GM10266 (cell line): ENCODE results near the gene UQCC2.

ENCODE experiments used
- DNase-seq: peaks from one replicate; pipeline ENCODE4 v3.0.0; 2012; ENCODE audit errors: extremely low spot score
- TF ChIP-seq, protein P1 (sequence below): IDR thresholded peaks from 2 replicates; pipeline ENCODE4 v1.5.1; 2012; ENCODE audit warnings: mild to moderate bottlenecking, low read depth; ENCODE audit not compliant: control insufficient read depth, insufficient read depth; ENCODE audit errors: missing control alignments

UQCC2 gene

DNA sequence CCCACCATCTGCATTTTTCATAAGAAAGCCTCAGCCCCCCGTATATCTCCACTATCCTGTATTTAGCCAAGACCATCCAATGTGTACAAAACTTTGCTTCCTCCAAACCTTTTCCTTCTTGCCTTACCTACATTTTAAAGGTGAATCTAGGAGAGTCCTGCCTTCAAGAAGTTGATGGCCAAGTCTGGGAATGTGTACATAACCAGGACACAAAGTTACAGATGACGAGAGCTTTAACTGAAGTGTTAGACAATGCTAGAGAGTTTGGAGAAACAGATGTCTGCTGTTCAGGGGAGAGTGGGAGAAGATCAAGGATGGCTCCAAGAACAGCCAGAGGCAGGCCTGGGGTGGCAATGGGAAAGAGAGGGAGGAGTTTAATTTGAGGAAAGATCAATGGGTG is 2.3 kb upstream of the UQCC2 start:
- TF ChIP-seq, protein P1, sequence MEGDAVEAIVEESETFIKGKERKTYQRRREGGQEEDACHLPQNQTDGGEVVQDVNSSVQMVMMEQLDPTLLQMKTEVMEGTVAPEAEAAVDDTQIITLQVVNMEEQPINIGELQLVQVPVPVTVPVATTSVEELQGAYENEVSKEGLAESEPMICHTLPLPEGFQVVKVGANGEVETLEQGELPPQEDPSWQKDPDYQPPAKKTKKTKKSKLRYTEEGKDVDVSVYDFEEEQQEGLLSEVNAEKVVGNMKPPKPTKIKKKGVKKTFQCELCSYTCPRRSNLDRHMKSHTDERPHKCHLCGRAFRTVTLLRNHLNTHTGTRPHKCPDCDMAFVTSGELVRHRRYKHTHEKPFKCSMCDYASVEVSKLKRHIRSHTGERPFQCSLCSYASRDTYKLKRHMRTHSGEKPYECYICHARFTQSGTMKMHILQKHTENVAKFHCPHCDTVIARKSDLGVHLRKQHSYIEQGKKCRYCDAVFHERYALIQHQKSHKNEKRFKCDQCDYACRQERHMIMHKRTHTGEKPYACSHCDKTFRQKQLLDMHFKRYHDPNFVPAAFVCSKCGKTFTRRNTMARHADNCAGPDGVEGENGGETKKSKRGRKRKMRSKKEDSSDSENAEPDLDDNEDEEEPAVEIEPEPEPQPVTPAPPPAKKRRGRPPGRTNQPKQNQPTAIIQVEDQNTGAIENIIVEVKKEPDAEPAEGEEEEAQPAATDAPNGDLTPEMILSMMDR = no peak
- DNase-seq = no peak

DNA sequence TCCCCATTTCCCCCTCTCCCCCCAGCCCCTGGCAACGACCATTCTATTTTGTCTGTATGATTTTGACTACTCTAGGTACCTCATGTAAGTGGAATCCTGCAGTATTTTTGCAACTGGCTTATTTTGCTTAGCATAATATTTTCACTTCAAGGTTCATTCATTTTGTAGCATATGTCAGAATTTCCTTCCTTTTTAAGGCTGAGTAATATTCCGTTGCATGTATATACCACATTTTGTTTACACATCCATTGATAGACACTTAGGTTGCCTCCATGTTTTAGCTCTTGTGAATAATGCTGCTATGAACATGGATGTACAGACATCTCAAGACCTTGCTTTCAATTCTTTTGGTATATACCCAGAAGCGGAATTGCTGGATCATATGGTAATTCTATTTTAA is 1.4 kb upstream of the UQCC2 start:
- TF ChIP-seq, protein P1 = no peak
- no peak for DNase-seq

DNA sequence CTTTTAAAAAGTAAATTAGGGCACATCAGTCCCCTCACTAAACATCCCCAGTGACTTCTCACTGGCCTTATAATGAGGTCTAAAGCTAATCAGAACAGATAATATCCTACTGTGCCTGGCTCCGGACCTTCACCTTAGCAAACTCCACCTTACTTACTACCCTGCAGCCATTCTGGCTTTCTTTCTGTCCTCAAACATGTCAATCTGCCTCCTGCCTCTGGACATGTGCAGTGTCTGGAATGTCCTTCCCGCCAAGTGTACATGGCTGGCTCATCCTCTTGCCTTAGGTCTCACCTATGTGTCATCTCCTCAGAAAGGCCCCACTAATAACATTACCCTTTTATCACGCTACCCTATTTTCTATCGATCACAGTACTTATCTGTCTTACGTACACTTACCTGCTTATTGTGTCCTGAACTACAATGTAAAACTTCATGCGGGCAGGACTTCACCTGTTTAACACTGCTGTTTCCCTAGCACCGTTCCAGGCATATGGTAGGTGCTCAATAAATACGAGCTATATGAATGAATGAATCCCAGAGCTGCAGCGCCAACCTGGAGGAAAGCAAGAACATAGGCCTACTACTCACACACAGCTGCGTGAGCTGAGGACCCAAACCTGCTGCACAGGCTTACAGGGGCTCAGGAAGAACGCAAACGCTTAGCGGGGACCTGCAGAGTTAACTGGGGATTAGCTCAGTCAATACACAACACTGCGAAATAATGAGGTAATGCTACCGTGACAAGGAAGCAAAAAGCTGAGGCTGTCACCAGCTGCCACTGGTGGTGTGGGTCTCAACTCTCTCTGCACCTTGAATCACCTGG is 991 bp downstream of the UQCC2 start:
- TF ChIP-seq, protein P1 = no peak
- no peak for DNase-seq

DNA sequence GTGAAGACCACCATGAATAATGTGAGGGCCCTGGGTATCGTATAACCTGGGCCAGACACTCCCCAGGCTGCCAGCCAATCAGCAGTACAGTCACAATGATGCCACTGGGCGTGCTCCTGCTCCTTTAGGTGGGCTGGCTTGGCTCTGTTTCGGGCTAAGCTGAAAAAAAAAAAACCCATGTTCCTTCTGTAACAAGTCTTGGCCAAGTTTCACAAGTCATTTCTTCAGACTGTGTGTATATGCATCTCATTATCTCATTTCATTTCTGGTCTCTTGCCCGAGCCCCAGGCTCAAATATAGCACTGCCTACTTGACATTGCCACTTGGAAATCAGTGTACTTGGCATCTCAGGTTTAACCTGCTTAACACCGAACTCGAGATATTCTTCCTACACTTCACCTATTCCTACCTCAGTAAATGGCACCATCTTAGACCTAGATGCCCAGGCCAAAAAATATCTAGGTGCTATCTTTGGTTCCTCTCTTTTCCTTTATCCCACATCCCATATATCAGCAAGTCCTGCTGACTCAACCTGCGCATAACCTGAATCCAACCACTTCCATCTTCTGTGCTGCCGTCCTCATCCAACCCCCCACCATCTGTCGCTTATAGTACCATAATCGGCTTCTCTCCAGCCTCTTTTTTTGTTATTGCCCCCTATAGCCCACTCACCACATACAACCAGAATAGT is 1.8 kb downstream of the UQCC2 start:
- no peak for DNase-seq
- TF ChIP-seq, protein P1 = no peak

DNA sequence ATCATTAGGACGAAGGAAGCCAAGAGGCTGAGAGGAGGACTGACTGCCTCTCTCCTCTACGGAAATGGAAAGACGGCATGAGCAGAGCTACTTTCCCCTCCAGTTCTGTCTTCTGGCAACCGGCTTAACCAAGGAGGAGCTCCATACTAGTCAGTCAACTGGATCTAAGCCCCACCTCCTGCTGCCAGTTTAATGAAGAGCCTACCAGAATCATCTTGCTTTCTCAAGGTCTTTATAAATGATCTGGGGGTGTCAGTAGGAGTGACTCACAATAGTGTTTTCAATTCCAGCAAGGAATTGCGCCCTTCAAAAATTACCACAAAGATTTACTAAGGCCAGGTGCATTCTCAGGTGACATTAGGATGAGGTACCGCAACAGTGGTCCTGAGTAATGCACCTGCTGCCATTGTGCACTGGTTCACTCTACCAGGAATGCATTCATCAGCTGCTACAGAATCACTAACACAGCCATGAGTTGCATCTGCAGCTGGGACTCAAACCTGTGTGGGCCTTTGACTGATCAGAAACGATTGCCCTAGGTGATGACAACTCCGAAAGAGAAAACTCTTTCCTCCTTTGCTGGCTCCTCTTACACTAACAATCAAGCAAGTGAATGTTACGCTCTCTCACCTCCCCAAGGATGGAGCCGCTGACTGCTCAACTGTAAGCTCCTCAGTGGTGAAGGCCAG is 2.8 kb downstream of the UQCC2 start:
- no peak for DNase-seq
- TF ChIP-seq, protein P1 = no peak

DNA sequence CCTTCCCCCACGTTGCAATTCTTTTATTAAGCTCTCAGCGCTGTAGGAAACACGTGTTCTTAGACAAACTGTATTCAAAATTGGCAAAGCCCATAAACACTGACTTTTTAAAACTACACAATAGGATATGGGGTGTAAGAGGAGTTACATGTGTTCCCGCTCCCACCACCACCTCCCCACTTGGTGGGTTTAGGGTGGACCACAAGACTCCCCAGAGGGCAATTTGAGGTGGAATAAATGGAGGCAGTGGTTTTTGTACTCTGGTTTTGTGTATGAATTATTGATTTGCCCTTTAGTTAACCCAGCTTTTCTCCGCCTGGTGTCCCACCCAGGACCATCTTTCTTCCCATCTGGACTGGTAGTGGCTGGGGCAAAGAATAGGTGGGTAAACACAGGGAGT is 3.7 kb downstream of the UQCC2 start:
- TF ChIP-seq, protein P1 = no peak
- no peak for DNase-seq
